HTR-8/SVneo (cell line): Measurements from ENCODE around the gene STAT1.
A peak's percentile ranks its signal among the peaks of the same experiment; 100 is the strongest.

Source experiments
- DNase-seq: peaks from one replicate; pipeline ENCODE4 v3.0.0; 2011; ENCODE audit warnings: low spot score, mixed read lengths; ENCODE audit not compliant: insufficient read length
- FAIRE-seq: peaks from 2 replicates; lab custom pipeline; 2011; peaks lifted over from hg19 to GRCh38; lab: Jason Lieb, UNC

Gene STAT1

DNA sequence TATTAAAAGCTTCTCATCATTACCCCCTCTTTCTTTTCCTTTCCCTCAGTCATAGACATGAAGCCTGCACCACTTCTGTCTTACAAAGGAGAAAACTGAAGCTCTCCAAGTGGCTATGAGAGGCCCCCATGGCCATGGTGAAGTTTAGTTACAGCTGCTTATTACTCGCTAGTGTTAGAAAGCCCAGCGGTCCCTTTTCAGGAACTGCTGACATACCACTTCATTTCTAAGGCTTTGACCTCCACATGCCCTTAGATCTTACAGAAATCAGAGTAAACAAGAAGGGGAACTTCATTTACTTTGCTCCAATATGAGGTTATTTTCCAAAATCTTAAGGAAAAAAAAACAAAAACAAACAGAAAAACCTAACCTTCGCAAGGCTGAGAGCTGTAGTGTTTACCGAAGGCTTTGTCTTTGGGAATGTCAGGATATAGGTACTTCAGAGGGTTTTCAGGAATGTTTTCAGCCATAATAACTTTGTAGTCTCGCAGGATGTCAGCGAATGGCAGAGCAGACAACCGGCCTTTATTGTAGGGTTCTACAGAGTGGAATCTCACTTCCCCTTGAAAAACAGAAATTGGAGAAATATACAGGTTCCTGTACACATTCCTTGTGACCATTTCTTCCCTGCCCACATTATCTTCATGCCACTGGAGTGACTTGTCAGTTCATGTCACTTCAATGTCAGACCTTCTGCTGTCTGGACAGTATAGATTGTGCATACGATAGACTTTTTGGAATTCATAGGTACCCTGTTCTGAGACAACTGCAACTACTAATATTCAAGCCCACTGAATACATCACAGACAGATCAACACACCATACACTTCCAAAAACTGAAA lies 18.8 kb upstream of the STAT1 start:
- no peak for FAIRE-seq
- no peak for DNase-seq

DNA sequence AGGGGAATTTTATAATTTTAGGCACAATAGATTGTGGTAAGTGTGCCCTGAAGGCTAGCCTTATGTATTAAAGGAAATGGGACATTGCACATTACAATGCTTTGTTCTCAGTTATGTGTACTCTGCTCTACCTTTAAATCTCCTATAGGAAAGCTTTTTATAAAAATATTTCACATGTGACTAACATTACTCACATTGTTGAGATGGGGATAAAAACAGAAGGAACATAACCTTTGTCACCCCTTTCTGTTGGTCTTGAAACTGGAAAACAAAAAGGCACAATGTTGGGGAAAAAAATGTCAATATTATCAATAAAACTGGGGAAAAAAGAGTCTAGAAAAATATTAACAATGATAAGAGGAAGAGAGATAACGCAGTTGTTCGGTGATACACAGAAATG lies 17.3 kb upstream of the STAT1 start:
- FAIRE-seq, result no peak
- no peak for DNase-seq

DNA sequence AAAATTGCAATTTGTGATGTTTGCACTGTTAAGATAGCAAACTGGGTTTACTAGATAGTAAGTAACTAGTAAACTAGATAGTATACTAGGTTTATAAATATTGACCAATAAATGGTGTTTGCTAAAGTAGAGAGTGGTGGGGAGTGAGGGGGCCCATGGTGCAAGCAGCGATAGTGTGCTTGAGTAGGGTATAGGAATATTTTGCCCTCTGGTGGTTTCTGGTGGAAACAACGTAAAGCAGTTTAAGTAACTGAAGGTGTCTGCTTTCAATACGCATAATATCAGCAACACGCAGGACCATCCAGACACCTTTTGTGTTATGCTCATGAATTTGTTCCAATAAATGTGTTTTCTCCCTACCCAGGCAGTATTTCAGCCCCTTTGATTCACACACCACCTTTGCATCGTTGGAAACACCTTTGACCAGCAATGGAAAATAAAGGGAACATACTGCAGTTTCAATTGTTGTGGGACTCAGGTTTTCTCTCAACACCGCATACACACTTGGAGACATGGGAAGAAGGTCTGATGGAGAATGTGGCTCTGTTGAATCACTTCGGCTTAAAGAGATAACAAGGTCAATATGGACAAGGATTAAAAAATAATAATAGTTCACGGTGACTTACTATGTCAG lies 16.7 kb upstream of the STAT1 start:
- no peak for DNase-seq
- FAIRE-seq, result peak; percentile 95

DNA sequence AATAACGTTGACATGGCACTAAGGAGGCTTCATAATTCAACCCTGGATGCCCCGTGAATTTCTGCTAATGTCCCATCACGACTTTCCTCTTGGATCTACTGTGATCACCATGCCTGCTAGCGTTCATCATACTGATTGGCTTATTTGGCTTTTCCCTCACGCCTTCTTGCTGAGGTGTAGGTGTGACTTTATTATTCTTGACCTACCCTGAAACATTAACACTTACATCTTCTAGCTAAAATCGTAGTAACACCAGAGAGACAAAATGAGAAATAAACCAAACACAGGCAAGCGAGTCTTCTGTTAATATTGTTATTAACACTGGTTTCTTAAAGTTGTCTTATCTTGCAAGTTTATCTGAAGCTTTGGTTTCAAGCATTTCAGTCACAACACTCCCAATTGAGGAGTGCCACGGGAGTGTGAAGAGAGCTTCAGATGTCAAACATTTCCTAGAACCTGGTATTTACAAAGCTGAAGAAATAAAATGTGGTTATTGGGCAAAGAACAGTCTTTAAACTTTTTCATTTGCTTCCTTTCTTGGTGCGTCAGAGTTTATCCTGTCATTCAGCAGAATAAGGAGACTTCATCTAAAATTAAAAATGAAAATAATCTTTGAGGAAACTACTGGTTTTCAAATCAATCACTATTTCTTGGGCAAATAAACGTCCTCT lies 15.4 kb upstream of the STAT1 start:
- peak; percentile 38 for FAIRE-seq
- DNase-seq, result no peak

DNA sequence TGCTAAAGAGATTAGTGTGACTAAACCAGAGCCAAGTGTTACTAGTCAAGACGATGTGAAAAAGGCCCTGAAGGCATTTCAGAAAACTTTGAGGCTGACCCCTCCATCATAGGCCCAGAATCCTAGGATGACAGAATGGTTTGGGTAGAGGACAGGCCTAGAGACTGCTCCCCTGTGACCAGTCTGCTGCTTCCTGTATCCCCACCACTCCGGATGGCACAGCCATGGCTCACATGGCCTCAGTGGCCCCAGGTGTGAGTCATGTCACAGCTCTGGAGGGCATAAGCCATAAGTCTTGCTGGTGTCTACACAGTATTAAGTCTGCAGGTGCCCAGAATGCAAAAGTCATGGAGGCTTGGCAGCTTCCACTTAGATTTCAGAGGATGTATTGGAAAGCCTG lies 12.4 kb upstream of the STAT1 start:
- FAIRE-seq (no peak), DNase-seq (no peak)

DNA sequence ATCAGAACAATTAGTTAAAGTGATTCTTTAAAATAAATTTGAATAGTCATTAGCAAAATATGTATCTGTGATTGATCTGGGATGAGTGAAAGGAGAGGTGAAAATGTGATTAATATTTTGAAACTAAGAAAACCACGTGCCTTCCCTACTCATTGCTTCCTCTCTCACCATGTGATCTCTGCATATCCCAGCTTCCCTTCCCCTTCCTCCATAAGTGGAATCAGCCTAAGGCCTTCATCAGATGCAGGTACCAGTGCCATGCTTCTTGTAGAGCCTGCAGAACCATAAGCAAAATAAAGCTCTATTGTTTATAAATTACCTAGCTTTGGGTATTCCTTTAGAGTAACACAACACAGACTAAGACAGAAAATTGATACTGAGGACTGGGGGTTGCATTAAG lies 11.2 kb upstream of the STAT1 start:
- DNase-seq, result no peak
- no peak for FAIRE-seq

DNA sequence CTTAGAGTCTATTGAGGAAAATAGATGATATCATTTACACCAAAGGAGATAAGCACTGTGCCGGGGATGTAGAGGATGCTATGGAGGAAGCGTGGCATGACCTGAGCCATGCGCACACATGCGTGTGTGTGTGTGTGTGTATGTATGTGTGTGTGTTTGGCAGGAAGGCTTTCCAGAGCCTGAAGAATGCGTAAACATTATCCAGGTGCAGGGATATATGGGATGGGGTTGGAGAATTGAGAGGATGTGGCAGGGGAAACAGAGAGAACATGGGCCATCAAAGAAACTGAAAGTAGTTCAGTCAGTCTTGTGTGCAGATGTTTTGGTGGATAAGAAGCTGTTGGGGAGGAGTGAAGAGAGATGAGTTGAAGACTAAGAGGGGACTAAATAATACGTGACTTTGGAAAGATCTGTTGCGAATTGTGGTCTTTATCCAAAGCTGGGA lies 9.3 kb upstream of the STAT1 start:
- peak; percentile 9 for FAIRE-seq
- no peak for DNase-seq

DNA sequence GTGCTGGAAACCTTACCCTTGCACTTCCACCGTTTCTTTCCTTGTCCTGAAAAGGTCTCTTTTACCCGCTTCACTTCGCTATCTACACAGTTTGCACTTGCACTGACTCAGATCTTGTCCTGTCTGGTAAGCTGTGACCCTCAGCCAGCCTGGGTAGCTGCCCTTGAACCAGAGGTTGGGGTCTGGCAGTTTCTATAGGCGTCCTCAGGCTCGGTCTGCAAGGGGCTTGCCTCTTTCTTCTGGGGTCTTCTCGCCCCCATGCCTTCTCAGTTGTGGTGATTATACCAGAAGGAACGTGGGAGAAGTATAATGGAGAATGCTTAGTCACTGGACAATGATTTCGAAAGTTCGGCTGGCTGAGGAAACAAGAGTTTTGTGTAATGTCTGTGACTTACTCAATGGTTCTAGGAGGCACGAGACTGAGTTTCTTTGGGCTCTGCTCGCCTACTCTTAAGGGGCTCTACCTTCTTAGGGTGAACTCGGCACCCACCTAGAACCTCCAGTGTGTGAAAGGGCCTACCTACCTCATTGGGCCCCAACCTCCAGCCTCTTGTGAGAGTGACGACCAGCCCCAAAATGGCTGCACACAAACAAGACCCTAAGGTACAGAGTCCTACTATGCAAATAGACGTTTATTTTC lies 6.9 kb upstream of the STAT1 start:
- FAIRE-seq, result no peak
- peak; percentile 19 for DNase-seq

DNA sequence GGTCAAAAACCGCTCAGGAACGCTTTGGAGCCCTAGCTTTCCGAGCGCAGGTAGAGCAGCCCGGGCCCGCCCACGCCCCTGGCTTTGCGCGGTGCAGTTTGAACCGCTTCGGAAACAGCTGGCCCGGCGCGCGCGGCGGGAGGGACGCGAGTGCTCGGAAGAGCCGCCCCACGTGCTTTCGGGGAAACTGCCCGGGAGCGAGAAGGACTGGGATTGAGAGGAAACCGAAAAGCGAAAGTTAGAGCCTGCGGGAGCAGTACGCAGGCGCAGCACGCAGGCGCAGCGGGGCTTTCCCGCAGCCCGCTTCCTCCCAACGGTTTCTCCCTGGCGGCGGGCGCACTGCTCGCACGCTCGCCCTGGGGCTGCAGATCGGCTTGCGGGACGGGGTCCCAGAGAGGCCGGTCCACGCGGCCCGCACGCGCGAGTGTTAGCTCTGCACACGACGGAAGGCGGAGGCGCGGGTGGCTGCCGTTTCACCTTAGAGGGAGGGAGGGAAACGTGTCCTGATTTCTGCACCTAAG lies 6.3 kb upstream of the STAT1 start:
- peak; percentile 59 for FAIRE-seq

DNA sequence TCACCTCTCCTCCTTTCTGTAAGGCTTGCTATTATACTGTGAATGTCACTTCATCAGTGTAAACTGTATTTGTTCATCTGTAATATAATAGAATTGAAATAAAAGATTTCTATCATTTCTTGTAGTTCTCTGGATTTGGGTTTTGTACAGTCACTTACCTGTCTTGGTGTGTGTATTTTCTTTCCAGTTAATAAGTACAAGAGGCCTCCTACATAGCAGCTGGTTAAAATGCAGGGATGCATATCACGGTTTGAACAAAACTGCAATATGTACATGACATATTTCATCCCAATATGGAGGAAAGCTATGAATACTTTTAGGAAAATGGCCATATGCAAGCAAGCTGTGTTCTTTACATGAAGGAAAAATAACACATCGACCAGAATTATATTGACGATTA lies 5.4 kb upstream of the STAT1 start:
- DNase-seq (no peak), FAIRE-seq (no peak)

More for the DNA sequence above, 6.3 kb upstream of the STAT1 start:
- peak; percentile 97 for DNase-seq

DNA sequence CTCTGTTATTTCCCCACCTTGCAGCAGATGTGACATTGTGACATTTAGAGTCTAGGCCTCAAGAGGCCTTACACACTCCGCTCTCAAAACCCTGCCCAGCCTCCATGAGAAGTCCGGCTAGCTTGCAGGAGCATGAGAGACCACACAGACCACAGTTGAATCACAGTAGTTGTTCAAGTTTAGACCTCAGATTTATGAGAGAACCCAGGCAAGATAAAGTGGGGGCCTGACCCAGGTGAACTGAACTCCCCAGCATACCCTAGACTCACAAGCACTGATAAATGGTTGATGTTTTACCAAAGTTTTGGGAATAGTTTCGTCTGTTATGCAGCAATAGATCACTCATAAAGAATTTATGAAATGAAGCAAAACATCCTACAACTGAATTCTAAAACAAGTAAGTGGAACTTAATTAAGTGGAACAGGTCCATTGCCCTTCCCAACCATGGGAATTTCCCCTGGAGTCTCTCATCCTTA lies 4.7 kb upstream of the STAT1 start:
- no peak for FAIRE-seq

DNA sequence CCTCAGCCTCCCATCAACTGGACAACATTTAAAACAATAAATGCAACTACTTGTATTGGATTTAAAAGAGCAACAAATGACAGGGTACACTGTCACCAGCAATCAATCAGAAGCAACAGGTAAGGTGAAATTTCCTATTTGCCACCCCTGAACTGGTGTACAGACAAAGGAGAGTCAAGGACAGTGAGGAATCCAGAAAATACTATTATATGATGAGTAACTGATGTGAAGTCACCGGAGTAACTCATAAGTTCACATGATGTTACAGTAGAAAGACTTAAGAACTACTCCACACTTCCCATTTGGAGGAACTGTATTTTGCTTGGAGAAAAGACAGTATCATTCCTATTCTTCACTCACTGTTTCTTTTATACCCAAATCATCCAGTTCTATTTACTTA lies 4.1 kb upstream of the STAT1 start:
- DNase-seq (no peak), FAIRE-seq (no peak)

More for the DNA sequence above, 4.7 kb upstream of the STAT1 start:
- DNase-seq, result no peak

DNA sequence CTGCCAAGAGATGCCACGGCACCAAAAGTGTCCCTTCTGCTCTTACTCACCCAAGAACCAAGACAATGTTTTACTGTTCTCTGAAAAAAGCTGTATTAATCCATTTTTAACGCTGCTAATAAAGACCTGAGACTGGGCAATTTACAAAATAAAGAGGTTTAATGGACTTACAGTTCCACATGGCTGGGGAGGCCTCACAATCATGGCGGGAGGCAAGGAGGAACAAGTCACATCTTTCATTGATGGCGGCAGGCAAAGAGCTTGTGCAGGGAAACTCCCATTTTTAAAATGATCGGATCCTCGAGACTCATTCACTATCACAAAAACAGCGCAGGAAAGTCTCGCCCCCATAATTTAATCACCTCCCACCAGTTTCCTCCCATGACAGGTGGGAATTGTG lies 1.9 kb upstream of the STAT1 start:
- no peak for FAIRE-seq
- DNase-seq, result no peak

DNA sequence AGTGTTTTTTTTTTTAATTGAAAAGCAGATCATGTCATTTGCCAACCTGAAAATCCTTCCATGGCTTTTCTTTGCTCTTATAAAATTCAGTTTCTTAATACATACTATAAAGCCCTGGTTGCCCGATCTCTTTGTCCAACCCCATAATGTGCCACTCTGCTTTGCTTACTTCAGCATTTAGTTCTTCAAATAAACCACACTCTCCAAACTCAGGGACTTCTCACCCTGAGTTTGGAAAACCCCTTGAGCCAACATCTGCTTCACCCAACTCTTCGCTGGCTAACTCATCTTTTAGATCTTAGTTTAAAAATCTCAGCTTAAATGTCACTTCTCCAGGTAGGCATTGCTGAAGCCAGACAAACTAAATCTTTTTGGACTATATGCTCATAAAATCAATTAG lies 1.3 kb upstream of the STAT1 start:
- FAIRE-seq (no peak), DNase-seq (no peak)

DNA sequence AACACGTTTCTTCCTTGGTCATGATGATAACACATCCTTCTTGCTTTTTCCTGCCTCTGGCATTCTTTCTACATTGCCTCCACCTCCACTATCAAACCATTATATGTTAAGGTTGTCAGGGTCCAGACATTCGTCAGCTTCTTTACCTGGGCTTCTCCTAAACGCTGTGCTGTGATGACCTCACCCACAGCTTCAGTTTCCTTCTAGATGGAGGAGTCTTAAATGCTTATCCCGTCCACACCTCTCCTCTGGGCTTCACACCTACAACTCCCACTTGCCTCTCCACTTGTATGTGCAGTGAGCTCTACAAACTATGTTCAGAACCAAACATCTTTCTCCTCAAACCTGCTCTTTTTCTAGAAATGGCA lies 666 bp upstream of the STAT1 start:
- FAIRE-seq, result no peak
- no peak for DNase-seq

DNA sequence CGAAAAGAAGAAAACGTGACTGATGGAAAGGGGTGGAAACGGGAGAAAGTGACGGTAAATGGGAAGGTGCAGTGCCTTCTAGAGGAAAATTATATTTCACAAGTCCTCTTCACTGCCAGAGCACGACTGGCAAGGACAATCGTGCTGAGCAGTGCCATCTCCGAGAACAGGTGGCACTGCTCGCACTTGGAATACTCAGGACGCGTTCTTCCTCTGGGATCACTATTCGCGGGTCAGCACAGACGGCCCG lies 364 bp downstream of the STAT1 start:
- FAIRE-seq, result no peak
- peak; percentile 53 for DNase-seq

DNA sequence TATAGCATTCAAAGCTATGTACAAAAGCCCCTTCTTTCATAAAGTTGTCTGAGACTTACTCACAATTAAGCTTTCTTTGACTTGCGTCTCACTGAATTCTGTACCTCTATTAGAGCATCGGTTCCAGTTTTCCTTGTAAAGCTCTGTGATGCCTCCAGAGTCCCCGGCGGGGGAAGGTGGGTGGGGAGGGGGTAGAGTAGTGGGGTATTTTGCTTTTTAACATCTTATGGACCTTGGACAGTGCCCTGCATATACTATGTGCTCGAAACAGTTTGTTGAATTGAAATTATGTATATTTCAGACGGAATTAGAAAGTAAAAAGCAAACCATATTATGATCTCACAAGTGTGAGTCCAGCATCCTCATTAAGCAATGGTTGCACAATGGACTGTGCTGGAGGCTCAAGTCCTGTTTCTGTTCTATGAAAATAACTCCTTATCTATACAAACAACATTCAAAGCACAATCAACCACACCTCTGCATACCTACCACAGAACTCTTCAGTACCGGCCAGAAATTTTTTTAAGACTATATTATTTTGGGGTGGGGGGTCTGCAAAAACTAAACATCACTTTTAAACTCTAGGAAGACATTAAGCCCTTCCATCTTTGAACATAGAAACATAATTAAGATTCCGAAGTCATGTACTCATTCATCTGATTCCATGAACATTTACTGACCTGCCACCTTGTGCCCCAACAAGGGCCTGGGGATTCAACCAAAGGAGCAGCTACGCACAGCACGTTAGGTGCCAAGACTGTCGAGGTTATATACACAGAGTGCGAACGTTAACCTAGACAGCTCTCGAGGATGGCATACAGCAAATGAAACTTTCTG lies 908 bp downstream of the STAT1 start:
- FAIRE-seq (no peak), DNase-seq (no peak)

DNA sequence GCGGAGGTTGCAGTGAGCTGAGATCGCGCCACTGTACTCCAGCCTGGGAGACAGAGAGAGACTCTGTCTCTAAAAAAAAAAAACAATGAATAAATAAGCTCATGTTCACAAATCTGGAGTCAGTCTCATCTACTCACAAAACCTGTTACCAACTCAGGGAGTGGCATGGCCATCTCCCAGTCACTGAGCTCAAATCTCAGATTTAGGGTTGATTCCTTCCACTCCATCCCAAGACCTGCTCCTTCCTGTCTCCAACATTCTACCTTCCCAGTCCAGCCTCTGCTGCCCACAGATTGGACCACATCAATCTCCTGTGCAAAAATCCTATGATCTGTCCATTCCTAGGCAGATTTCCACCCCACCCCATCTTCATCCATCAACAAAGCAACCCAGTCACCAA lies 1.6 kb downstream of the STAT1 start:
- DNase-seq (no peak), FAIRE-seq (no peak)

DNA sequence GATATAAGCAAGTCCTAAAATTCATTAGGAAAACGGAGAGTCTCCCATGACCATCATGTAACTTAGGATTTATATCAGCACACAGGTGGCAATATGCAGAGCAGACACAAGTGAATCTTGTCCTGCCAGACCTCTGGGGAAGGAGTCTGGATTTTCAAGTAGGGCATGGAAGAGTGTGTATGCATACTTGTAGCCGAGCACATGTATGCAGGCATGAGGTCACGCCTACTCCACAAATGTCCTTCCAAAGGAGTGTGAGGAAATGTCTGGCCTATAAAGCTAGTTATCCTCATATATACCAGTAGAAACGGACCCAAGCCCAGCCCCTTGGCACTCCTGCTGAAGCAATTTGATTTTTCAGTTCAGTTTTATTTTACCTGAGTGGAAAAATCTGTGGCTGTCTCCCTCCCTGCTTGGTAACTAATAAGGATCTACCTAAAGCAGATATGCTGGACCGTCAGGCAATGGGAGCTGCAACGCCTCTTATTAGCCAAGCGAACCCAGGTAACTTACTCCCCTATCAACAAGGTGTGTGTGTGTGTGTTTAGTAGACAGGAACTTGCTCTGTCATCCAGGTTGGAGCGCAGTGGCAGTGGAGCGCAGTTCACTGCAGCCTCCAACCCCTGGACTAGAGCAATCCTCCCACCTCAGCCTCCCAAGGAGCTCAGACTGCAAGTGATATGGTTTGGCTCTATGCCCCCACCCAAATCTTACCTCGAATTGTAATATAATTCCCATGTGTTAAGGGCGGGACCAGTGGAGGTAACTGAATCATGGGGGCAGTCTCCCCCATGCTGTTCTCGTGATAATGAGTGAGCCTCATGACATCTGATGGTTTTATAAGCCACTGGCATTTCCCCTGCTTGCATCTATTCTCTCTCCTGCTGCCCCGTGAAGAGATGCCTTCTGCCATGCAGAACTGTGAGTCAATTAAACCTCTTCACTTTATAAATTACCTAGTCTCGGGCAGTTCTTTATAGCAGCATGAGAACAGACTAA lies 2.8 kb downstream of the STAT1 start:
- DNase-seq (no peak), FAIRE-seq (no peak)
